Endothelial cell of umbilical vein (primary cell): ENCODE results near the gene CHST8. TPM values are rescaled to one million over a fixed set of nuclear protein-coding genes. Genes with fewer than 3 reads are reported as not detected.

Source experiments
- BruUV-seq: library from RNA; stranded (reverse); fragments of 400-500 nt; replicated peaks from 2 replicates; lab custom pipeline; 2021; lab: Mats Ljungman, UMichigan
- CTCF ChIA-PET: fragments of 300-600, 350-600 bp; sonication (Branson Sonifier 250); formaldehyde crosslinking; loops from one replicate; lab custom pipeline; 2021; ENCODE audit warnings: antibody characterized with exemption, inconsistent platforms; lab: Charles Lee
- POLR2A ChIA-PET: fragments of 300-600, 350-600 bp; sonication (Branson Sonifier 250); formaldehyde crosslinking; loops from one replicate; lab custom pipeline; 2021; ENCODE audit warnings: antibody characterized with exemption, inconsistent platforms; lab: Charles Lee
- DNase-seq: peaks from one replicate; pipeline ENCODE4 v3.0.0-alpha.2; 2011; ENCODE audit warnings: low read depth, low spot score
- FAIRE-seq: peaks from 2 replicates; lab custom pipeline; 2011; peaks lifted over from hg19 to GRCh38; lab: Jason Lieb, UNC
- H2AFZ ChIP-seq: 2 replicates; pipeline ENCODE4 v1.6.0; 2012; ENCODE audit warnings: low read depth, low read length, control low read depth, inconsistent platforms
- H3K27ac ChIP-seq: 2 replicates; pipeline ENCODE4 v1.5.1; 2011; ENCODE audit warnings: low read depth, mild to moderate bottlenecking, control low read depth, low read length, moderate library complexity; ENCODE audit not compliant: insufficient read depth
- H3K27me3 ChIP-seq, 2 experiments: 2 replicates each; pipeline versions ENCODE4 v1.6.0 to v1.6.1; 2011; ENCODE audit warnings: low read length in 2 of 2, mixed read lengths in 1 of 2; ENCODE audit not compliant: control insufficient read depth in 2 of 2, insufficient read depth in 2 of 2
- H3K36me3 ChIP-seq, 2 experiments: 2 replicates in 1 of 2; 3 replicates in 1 of 2; pipeline ENCODE4 v1.5.1; 2011; ENCODE audit warnings: low read length in 2 of 2, mild to moderate bottlenecking in 1 of 2, moderate library complexity in 1 of 2; ENCODE audit not compliant: control insufficient read depth in 2 of 2, insufficient read depth in 2 of 2; ENCODE audit errors: extremely low read depth in 1 of 2
- H3K4me1 ChIP-seq: 3 replicates; pipeline ENCODE4 v1.5.1; 2011; ENCODE audit warnings: mild to moderate bottlenecking, low read length; ENCODE audit not compliant: control insufficient read depth, insufficient read depth; ENCODE audit errors: extremely low read depth
- H3K4me2 ChIP-seq: 2 replicates; pipeline ENCODE4 v1.6.1; 2011; ENCODE audit warnings: low read length, control low read depth, mixed read lengths; ENCODE audit not compliant: insufficient read depth
- H3K4me3 ChIP-seq, 3 experiments: fragments of 200-600 bp in 1 of 3; sonication (generic), shearing (Covaris generic) in 1 of 3; replicated peaks in 1 of 3; 2 replicates each; pipeline ENCODE4 v1.5.1; 2011 to 2016; ENCODE audit warnings: control low read depth in 3 of 3, low read length in 3 of 3, mild to moderate bottlenecking in 2 of 3, inconsistent platforms in 1 of 3, low read depth in 1 of 3, moderate library complexity in 1 of 3; ENCODE audit not compliant: insufficient read depth in 1 of 3
- H3K79me2 ChIP-seq: 2 replicates; pipeline ENCODE4 v1.6.0; 2012; ENCODE audit warnings: low read length, inconsistent platforms; ENCODE audit not compliant: control insufficient read depth, insufficient read depth
- H3K9ac ChIP-seq: replicated peaks from 2 replicates; pipeline ENCODE3; 2011; ENCODE audit warnings: low read length, control low read depth; ENCODE audit not compliant: insufficient read depth; ENCODE audit errors: extremely low read depth
- H3K9me1 ChIP-seq: replicated peaks from 3 replicates; pipeline ENCODE4 v1.6.0; 2011; ENCODE audit warnings: mild to moderate bottlenecking, low read length; ENCODE audit not compliant: control insufficient read depth, insufficient read depth; ENCODE audit errors: extremely low read depth
- H3K9me3 ChIP-seq: replicated peaks from 2 replicates; pipeline ENCODE4 v1.5.1; 2012; ENCODE audit warnings: low read length, inconsistent platforms; ENCODE audit not compliant: control insufficient read depth, insufficient read depth
- H4K20me1 ChIP-seq: replicated peaks from 2 replicates; pipeline ENCODE3; 2011; ENCODE audit warnings: mild to moderate bottlenecking, low read length; ENCODE audit not compliant: control insufficient read depth, insufficient read depth; ENCODE audit errors: extremely low read depth
- CTCF ChIP-seq, 2 donors: IDR thresholded peaks; 1 replicate in 1 of 2; 2 replicates in 1 of 2; pipeline ENCODE4 v1.5.1; 2011; ENCODE audit warnings: low read length in 2 of 2, mild to moderate bottlenecking in 2 of 2, moderate library complexity in 2 of 2, control low read depth in 1 of 2, inconsistent platforms in 1 of 2, low read depth in 1 of 2; ENCODE audit not compliant: insufficient read depth in 1 of 2; ENCODE audit errors: extremely low read depth in 1 of 2
- EZH2 ChIP-seq: IDR thresholded peaks from 2 replicates; pipeline ENCODE4 v1.6.1; 2012; ENCODE audit warnings: borderline replicate concordance, low read depth, mild to moderate bottlenecking, moderate library complexity, low read length, inconsistent platforms; ENCODE audit not compliant: severe bottlenecking
- FOS ChIP-seq: IDR thresholded peaks from 2 replicates; pipeline ENCODE4 v1.6.1; 2011; ENCODE audit warnings: mild to moderate bottlenecking, low read length, moderate library complexity, borderline replicate concordance; ENCODE audit not compliant: insufficient read depth
- GATA2 ChIP-seq: IDR thresholded peaks from 2 replicates; pipeline ENCODE4 v1.7.0; 2011; ENCODE audit warnings: low read depth, mild to moderate bottlenecking, moderate library complexity, mixed read lengths, low read length; ENCODE audit not compliant: insufficient read length, insufficient read depth
- JUN ChIP-seq: IDR thresholded peaks from 2 replicates; pipeline ENCODE4 v1.6.1; 2011; ENCODE audit warnings: borderline replicate concordance, low read depth; ENCODE audit not compliant: insufficient read length, insufficient read depth
- MAX ChIP-seq: IDR thresholded peaks from 2 replicates; pipeline ENCODE4 v1.6.1; 2011; ENCODE audit not compliant: insufficient read depth, insufficient read length
- MYC ChIP-seq: IDR thresholded peaks from one replicate; pipeline ENCODE4 v1.6.1; 2011; ENCODE audit warnings: mild to moderate bottlenecking, low read depth, low read length
- POLR2A ChIP-seq: IDR thresholded peaks from 2 replicates; pipeline ENCODE4 v1.6.1; 2012; ENCODE audit warnings: low read depth, mild to moderate bottlenecking, control low read depth, low read length
- POLR2AphosphoS5 ChIP-seq: IDR thresholded peaks from 2 replicates; pipeline ENCODE4 v1.6.1; 2012; ENCODE audit warnings: low read depth, mild to moderate bottlenecking, control low read depth, low read length, moderate library complexity; ENCODE audit not compliant: insufficient read depth
- dilution Hi-C: fragments of 300-500 bp; cut with MboI; formaldehyde crosslinking; loops from one replicate; pipeline ENCODE4 v1.15.0; 2019; ENCODE audit warnings: low sequenced_read_pairs; ENCODE audit not compliant: extremely low pct_ligation_motif_present
- intact Hi-C: fragments of 100-400 bp; cut with micrococcal nuclease; formaldehyde crosslinking; loops from one replicate; pipeline ENCODE4 v1.10.0; 2022
- polyA plus RNA-seq, 4 experiments: library from polyadenylated mRNA; depleted of rRNA in 3 of 4; stranded (reverse) in 3 of 4; unstranded in 1 of 4; fragments of >200 nt; gene quantifications; 2 replicates each; pipeline versions ENCODE4 v1.2.1 to v1.2.3, GENCODE V29; 2011 to 2012; ENCODE audit warnings: missing spikeins in 1 of 4
- total RNA-seq: library from RNA; stranded (reverse); gene quantifications from 2 replicates; pipeline ENCODE4 v1.2.3, GENCODE V29; 2021

The CHST8 gene
- total and polyA plus RNA-seq, 2 donors (not counting 3 experiments of a cell fraction or from before 2014, with no cell fraction given): not detected

GRCh38 chr19:33727331-33727998, 105.7 kb downstream of the CHST8 start:
- H3K4me1 ChIP-seq: no peaks in the 10 kb centered on the region
- dilution Hi-C loops (no loop called here), intact Hi-C loops (no loop called here)
- FAIRE-seq (no peak), DNase-seq (no peak)
- BruUV-seq: no TSS peak
- no peaks in the 10 kb centered on the region for H3K36me3 ChIP-seq
- H3K27ac ChIP-seq: no peak overlapping the region
- H4K20me1 ChIP-seq: no peaks in the 10 kb centered on the region
- TF ChIP-seq GATA2 (no peak), JUN (no peak), FOS (no peak), MYC (no peak), POLR2AphosphoS5 (no peak), POLR2A (no peak), CTCF (IDR thresholded peaks at IDR 0.05; ENCODE audit: extremely low read depth in 1 of 2, insufficient read depth in 1 of 2, low read depth in 1 of 2, low read length in 2 of 2) (no peak), MAX (no peak), EZH2 (no peak)
- no peak overlapping the region for H3K4me3 ChIP-seq
- no peaks in the 10 kb centered on the region for H3K79me2 ChIP-seq
- no peaks in the 10 kb centered on the region for H3K27me3 ChIP-seq
- CTCF ChIA-PET: no interaction called here
- POLR2A ChIA-PET: no interaction called here
- no peak overlapping the region for H3K4me2 ChIP-seq
- no peaks in the 10 kb centered on the region for H3K9me3 ChIP-seq
- no peak overlapping the region for H2AFZ ChIP-seq
- H3K9me1 ChIP-seq: no peaks in the 10 kb centered on the region
- H3K9ac ChIP-seq: no peak overlapping the region
